VCaP (cell line): Measurements from ENCODE around the gene NCOA7.

Experiments
- H3K27ac ChIP-seq: fragments of 450-650 bp; 2 replicates; pipeline ENCODE4 v1.5.1; 2017
- TF ChIP-seq, protein P1 (sequence below): fragments of 450-650 bp; conservative IDR thresholded peaks from 2 replicates; pipeline ENCODE4 v1.5.1; 2017; ENCODE audit warnings: mild to moderate bottlenecking, moderate library complexity

NCOA7 gene

DNA sequence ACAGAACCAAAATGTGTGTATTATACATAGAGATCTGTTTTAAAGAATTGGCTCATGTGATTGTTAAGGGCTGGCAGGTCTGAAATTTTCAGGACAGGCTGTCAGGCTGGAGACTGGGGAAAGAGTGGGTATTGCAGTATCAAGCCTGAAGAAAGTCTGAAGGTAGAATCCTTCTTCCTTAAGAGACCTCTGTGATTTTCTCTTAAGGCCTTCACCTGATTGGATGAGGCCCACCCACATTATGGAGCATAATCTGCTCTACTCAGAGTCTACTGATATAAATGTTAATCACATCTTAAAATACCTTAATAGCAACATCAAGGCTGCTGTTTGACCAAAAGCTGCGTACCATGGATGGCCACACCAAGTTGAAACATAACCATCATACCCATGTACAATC, 122.4 kb downstream of the NCOA7 start:
- TF ChIP-seq, protein P1, sequence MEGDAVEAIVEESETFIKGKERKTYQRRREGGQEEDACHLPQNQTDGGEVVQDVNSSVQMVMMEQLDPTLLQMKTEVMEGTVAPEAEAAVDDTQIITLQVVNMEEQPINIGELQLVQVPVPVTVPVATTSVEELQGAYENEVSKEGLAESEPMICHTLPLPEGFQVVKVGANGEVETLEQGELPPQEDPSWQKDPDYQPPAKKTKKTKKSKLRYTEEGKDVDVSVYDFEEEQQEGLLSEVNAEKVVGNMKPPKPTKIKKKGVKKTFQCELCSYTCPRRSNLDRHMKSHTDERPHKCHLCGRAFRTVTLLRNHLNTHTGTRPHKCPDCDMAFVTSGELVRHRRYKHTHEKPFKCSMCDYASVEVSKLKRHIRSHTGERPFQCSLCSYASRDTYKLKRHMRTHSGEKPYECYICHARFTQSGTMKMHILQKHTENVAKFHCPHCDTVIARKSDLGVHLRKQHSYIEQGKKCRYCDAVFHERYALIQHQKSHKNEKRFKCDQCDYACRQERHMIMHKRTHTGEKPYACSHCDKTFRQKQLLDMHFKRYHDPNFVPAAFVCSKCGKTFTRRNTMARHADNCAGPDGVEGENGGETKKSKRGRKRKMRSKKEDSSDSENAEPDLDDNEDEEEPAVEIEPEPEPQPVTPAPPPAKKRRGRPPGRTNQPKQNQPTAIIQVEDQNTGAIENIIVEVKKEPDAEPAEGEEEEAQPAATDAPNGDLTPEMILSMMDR, result no peak
- H3K27ac ChIP-seq, result no peak overlapping the region

DNA sequence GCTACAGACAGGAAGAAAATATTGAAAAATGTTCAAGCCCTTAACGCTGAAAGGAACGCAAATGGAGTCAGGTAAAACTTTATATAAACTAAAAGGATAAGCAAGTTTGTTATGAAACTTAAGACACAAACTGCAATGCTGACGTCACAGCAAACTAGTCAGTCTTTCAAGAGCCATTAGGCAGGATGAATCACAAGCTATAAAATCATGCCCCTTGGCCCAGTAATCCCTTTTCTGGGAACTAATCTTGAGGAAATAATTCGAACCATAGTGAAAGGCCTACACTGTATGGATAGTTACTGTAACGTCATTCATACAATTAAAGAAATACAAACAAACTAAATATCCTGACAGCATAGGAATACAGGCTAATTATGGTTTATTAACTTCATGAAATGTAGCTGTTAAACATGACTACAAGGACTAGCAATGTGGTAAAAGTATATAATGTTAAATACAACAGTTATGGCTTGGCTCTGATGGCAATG, 123.1 kb downstream of the NCOA7 start:
- H3K27ac ChIP-seq, result no peak overlapping the region

DNA sequence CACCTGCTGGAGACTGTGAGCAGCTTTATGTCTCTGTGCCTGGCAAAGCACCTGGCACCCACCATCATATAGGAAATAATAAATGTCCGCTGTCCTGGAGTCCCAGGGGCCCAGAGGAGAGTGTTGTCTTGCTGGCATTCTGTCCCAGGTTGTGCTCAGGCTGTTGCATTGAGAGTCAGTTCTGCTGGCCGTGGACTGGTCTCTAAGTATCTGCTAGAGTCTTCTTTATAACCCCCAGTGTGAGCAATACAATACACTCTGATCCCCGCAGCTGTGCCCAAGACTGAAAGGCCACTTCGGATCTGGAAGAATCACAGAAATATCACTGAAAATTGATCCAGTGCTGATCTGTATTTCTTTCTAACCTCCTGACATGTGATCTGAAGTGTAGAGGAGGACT, 127.5 kb downstream of the NCOA7 start:
- no peak overlapping the region for H3K27ac ChIP-seq
- TF ChIP-seq, protein P1, result no peak

More for the DNA sequence above, 123.1 kb downstream of the NCOA7 start:
- TF ChIP-seq, protein P1, result no peak

DNA sequence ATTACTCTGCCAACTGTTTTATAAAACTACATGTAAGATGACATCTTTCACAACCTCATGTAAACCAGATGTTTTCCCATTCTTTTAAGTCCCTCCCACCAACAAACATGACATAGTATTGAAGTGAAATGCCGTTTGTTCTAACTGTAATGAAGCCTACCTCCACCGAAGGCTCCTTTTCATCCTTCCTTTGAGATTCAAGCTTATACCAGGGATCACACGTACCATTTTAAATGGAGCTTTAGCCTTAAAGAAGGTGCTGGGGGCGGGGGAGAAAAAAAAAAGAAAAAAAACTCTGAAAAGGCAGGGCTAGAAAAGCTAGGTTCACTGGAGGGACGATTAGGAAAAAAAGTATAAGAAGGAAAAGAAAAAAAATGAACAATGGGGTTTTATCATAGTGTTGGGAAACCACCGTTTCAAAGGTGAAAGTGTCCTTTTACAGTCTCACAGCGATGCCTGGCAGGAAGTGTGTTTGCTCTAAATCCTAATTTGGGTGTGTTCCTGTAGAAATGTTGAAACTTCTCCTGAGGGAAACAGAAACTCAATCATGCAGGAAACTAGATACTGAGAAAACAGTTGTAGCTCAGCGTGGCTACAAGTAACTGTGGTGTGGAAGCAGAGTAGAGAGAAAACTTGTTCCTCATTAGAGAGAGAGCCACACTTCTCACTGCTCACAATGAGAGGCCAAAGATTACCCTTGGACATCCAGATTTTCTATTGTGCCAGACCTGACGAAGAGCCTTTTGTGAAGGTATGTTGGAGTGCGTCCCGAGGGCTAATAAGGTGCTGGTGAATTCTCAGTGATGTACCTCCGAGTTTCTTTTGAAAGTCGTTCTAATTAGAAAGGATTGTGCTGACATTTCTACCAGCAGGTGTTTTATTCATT, 128.2 kb downstream of the NCOA7 start:
- no peak overlapping the region for H3K27ac ChIP-seq

DNA sequence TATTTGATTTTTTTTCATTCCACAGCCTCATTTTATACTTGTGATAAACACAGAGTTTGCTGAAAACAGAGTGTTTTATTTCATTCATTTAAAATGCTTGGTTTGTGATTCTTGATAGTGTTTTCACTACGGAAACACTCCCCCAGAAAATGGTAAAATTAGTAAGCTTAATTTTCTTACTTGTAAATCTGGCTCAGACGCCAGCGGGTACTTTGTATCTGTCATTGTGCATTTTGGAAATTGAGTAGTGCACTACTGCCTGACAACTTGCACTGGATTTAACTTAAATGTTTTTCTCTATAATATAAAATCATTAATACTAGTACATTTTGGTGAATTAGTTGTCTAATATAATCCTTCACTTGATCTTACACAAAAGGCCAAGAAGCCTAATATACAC, 128.9 kb downstream of the NCOA7 start:
- H3K27ac ChIP-seq, result no peak overlapping the region
- TF ChIP-seq, protein P1, result no peak

More for the DNA sequence above, 128.2 kb downstream of the NCOA7 start:
- TF ChIP-seq, protein P1, result no peak

DNA sequence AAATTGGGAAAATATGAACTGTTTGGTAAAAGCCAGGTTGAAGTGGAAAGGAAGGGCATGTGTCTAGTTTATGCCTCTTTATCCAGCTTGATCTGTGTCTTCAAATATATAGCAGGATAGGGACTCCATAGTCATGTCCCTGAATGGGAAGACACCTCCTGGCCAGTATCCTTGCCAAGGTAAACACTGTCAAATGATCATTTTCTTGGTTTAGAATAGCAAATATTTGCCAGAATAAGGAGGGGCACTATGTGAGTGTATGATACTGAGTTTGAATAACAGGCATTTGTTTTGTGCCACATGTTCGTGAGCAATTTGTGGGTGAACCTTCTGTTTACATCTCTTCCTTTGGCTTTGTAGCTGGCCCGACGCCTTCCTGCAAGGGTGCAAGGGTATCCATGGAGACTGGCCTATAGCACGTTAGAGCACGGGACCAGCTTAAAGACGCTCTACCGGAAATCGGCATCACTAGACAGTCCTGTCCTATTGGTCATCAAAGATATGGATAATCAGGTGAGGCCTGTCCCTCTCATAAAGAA, 131.6 kb downstream of the NCOA7 start:
- TF ChIP-seq, protein P1, result no peak
- no peak overlapping the region for H3K27ac ChIP-seq

DNA sequence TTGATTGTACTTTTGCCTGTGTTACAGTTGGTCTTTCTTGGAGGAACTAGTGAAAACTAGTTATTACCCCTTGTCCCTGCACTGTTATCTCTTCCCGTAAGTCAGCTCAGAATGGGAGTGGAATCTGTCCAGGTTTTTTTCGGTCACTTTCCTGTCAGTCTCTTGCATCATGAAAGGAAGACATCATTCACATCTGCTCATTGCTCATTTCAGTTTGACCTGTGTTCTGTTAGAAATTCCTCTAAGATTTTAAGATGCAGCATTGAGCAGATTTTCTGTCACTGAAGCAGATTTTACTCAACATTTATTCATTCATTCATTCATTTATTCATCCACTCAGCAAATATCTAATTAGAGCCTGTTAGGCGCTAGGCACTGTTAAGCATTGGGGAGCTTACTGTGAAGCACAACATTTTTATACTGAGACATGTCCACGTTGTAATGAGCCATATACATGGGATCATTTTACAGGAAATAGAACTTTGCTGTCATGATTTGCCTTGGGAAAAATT, 132.7 kb downstream of the NCOA7 start:
- TF ChIP-seq, protein P1, result no peak
- no peak overlapping the region for H3K27ac ChIP-seq
